GM12878 (cell line): ENCODE results near the gene AKAP1.

ENCODE experiments used
- CHD4 ChIP-seq: fragments of 200-600 bp; sonication (generic); IDR thresholded peaks from 2 replicates; pipeline ENCODE4 v1.6.1; 2016; ENCODE audit warnings: mild to moderate bottlenecking
- ETV6 ChIP-seq, 2 experiments: fragments of 450-650 bp in 1 of 2; IDR thresholded peaks in 1 of 2; conservative IDR thresholded peaks in 1 of 2; 2 replicates each; pipeline ENCODE4 v1.6.1; 2014; ENCODE audit warnings: antibody characterized with exemption in 1 of 2, borderline replicate concordance in 1 of 2, low read depth in 1 of 2, mild to moderate bottlenecking in 1 of 2, moderate library complexity in 1 of 2
- NRF1 ChIP-seq: conservative IDR thresholded peaks from 2 replicates; pipeline ENCODE4 v1.6.1; 2011; ENCODE audit warnings: mild to moderate bottlenecking, low read depth, low read length, improper control_type of control experiment
- POLR2A ChIP-seq: IDR thresholded peaks from 2 replicates; pipeline ENCODE4 v1.6.1; 2011; ENCODE audit warnings: low read depth, mild to moderate bottlenecking, low read length
- SUPT20H ChIP-seq: IDR thresholded peaks from 2 replicates; pipeline ENCODE4 v1.6.1; 2011; ENCODE audit warnings: low read depth, mild to moderate bottlenecking, low read length, moderate library complexity, borderline replicate concordance; ENCODE audit not compliant: control insufficient read depth
- TAF1 ChIP-seq: IDR thresholded peaks from 2 replicates; pipeline ENCODE4 v1.6.1; 2011; ENCODE audit warnings: mild to moderate bottlenecking, low read depth, low read length, borderline replicate concordance
- TF ChIP-seq, protein P1 (sequence below), 3 experiments: IDR thresholded peaks in 2 of 3; conservative IDR thresholded peaks in 1 of 3; 2 replicates each; pipeline ENCODE4 v1.5.1; 2011; ENCODE audit warnings: low read depth in 3 of 3, low read length in 3 of 3, mild to moderate bottlenecking in 3 of 3, control low read depth in 2 of 3, moderate library complexity in 2 of 3, inconsistent platforms in 1 of 3, mixed read lengths in 1 of 3; ENCODE audit not compliant: control insufficient read depth in 2 of 3, insufficient read depth in 1 of 3; ENCODE audit errors: extremely low read depth in 1 of 3
- TF ChIP-seq, protein P2 (sequence below): fragments of 450-650 bp; IDR thresholded peaks from 2 replicates; pipeline ENCODE4 v1.6.1; 2017; ENCODE audit warnings: mild to moderate bottlenecking, low read depth, inconsistent platforms; ENCODE audit not compliant: poor library complexity, severe bottlenecking
- TF ChIP-seq, protein P3 (sequence below): IDR thresholded peaks from 2 replicates; pipeline ENCODE4 v1.6.1; 2012; ENCODE audit warnings: low read depth, low read length, improper control_type of control experiment

DNA sequence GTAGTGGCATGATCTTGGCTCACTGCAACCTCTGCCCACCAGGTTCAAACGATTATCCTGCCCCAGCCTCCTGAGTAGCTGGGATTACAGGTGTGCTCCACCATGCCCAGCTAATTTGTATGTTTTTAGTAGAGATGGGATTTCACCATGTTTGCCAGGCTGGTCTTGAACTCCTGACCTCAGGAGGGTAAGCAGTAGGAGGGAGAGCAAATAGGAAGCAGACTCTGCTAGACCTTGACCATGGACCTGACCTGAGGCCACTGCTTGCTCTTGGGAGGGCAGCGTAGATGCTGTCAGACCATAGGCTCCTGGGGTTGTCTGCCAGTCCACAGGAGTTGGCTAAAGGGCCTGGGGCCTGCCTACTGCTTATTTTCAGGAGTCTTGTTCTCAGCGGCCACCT is 28.6 kb downstream of the AKAP1 start:
- no peak for TF ChIP-seq TAF1
- no peak for TF ChIP-seq CHD4
- TF ChIP-seq ETV6 (conservative IDR thresholded peaks at IDR 0.05 in 1 of 2, IDR thresholded peaks at IDR 0.05 in 1 of 2; ENCODE audit: borderline replicate concordance in 1 of 2, low read depth in 1 of 2): no peak
- TF ChIP-seq SUPT20H: no peak
- TF ChIP-seq, protein P1, sequence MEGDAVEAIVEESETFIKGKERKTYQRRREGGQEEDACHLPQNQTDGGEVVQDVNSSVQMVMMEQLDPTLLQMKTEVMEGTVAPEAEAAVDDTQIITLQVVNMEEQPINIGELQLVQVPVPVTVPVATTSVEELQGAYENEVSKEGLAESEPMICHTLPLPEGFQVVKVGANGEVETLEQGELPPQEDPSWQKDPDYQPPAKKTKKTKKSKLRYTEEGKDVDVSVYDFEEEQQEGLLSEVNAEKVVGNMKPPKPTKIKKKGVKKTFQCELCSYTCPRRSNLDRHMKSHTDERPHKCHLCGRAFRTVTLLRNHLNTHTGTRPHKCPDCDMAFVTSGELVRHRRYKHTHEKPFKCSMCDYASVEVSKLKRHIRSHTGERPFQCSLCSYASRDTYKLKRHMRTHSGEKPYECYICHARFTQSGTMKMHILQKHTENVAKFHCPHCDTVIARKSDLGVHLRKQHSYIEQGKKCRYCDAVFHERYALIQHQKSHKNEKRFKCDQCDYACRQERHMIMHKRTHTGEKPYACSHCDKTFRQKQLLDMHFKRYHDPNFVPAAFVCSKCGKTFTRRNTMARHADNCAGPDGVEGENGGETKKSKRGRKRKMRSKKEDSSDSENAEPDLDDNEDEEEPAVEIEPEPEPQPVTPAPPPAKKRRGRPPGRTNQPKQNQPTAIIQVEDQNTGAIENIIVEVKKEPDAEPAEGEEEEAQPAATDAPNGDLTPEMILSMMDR (IDR thresholded peaks at IDR 0.05 in 2 of 3, conservative IDR thresholded peaks at IDR 0.05 in 1 of 3; ENCODE audit: control insufficient read depth in 2 of 3, extremely low read depth in 1 of 3, insufficient read depth in 1 of 3, low read depth in 3 of 3, low read length in 3 of 3): no peak
- TF ChIP-seq, protein P2, sequence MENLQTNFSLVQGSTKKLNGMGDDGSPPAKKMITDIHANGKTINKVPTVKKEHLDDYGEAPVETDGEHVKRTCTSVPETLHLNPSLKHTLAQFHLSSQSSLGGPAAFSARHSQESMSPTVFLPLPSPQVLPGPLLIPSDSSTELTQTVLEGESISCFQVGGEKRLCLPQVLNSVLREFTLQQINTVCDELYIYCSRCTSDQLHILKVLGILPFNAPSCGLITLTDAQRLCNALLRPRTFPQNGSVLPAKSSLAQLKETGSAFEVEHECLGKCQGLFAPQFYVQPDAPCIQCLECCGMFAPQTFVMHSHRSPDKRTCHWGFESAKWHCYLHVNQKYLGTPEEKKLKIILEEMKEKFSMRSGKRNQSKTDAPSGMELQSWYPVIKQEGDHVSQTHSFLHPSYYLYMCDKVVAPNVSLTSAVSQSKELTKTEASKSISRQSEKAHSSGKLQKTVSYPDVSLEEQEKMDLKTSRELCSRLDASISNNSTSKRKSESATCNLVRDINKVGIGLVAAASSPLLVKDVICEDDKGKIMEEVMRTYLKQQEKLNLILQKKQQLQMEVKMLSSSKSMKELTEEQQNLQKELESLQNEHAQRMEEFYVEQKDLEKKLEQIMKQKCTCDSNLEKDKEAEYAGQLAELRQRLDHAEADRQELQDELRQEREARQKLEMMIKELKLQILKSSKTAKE: no peak
- TF ChIP-seq POLR2A: no peak
- TF ChIP-seq, protein P3, sequence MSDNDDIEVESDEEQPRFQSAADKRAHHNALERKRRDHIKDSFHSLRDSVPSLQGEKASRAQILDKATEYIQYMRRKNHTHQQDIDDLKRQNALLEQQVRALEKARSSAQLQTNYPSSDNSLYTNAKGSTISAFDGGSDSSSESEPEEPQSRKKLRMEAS: no peak
- TF ChIP-seq NRF1: no peak
